22Rv1 (cell line): ENCODE measurements around the gene TWIST2.

Experiments
- CTCF ChIP-seq: fragments of 450-650 bp; IDR thresholded peaks from 2 replicates; pipeline ENCODE4 v1.5.1; 2017; ENCODE audit warnings: mild to moderate bottlenecking
- ZFX ChIP-seq: fragments of 450-650 bp; IDR thresholded peaks from 2 replicates; pipeline ENCODE4 v1.6.1; 2017; ENCODE audit warnings: antibody characterized with exemption, borderline replicate concordance

DNA sequence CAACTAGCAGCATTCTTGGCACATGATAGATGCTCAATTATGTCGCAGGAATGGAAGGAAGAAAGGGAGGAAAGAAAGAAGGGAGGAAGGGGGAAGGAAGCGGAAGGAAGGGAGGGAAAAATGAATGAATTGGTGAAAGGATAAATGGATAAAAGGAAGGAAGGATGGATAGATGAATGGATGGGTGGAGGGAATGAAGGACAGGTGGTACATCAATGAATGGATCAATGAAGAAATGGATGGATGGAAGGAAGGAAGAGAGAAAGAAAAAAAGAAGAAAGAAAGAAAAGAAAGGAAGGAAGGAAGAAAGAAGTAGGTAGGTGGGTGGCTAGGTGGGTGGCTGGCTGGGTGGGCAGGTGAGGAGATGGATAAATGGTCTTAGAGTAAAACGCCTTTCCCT, 56.8 kb downstream of the TWIST2 start:
- no peak for TF ChIP-seq CTCF
- TF ChIP-seq ZFX, result no peak
